Heart left ventricle (tissue), 16 donors: ENCODE measurements around the gene ZNF507. TPM values are rescaled to one million over a fixed set of nuclear protein-coding genes. Genes with fewer than 3 reads are reported as not detected.
"Not testable (repeated sequence)": the region's sequence is repeated elsewhere in the genome, so short reads cannot be mapped to it uniquely, and the experiment has no call there.

ENCODE experiments used
- ATAC-seq, 4 donors: fragments of 200-7000 bp; cut with Tn5 transposase; one replicate each; pipeline ENCODE4 v1.9.1; 2020 to 2022; ENCODE audit warnings: moderate library complexity in 4 of 4, mild to moderate bottlenecking in 3 of 4, moderate number of reproducible peaks in 1 of 4
- DNase-seq, 5 donors: peaks; one replicate each; pipeline ENCODE4 v3.0.0-alpha.2; 2020
- H3K27ac ChIP-seq, 12 donors: fragments of 200-600 bp; sonication (generic) in 4 of 12; one replicate each; pipeline versions ENCODE4 v1.5.0 to v1.8.0; 2016 to 2022; ENCODE audit warnings: mild to moderate bottlenecking in 2 of 12
- H3K27me3 ChIP-seq, 9 donors: fragments of 200-600 bp; sonication (generic) in 2 of 9; one replicate each; pipeline versions ENCODE4 v1.5.1 to v1.8.0; 2016 to 2022; ENCODE audit warnings: mild to moderate bottlenecking in 3 of 9
- H3K36me3 ChIP-seq, 9 donors: fragments of 200-600 bp; sonication (generic) in 2 of 9; one replicate each; pipeline versions ENCODE4 v1.5.0 to v1.8.0; 2018 to 2022; ENCODE audit warnings: mild to moderate bottlenecking in 2 of 9
- H3K4me1 ChIP-seq, 12 donors: fragments of 200-600 bp; sonication (generic) in 4 of 12; one replicate each; pipeline versions ENCODE4 v1.5.0 to v1.8.0; 2016 to 2022; ENCODE audit warnings: mild to moderate bottlenecking in 3 of 12
- H3K4me3 ChIP-seq, 12 donors: fragments of 200-600 bp; sonication (generic) in 4 of 12; one replicate each; pipeline versions ENCODE4 v1.5.0 to v1.8.0; 2017 to 2022; ENCODE audit warnings: mild to moderate bottlenecking in 9 of 12, moderate library complexity in 4 of 12
- H3K9me3 ChIP-seq, 12 donors: fragments of 200-600 bp; sonication (generic) in 4 of 12; one replicate each; pipeline versions ENCODE4 v1.5.0 to v1.8.0; 2016 to 2022; ENCODE audit warnings: mild to moderate bottlenecking in 1 of 12
- CTCF ChIP-seq, 12 donors: fragments of 200-600 bp; sonication (generic) in 4 of 12; IDR thresholded peaks; one replicate each; pipeline versions ENCODE4 v1.5.0 to v1.8.0; 2018 to 2022; ENCODE audit warnings: antibody characterized with exemption in 12 of 12, mild to moderate bottlenecking in 5 of 12
- POLR2A ChIP-seq, 2 donors: fragments of 450-650 bp; IDR thresholded peaks; one replicate each; pipeline ENCODE4 v1.6.1; 2017; ENCODE audit warnings: antibody characterized with exemption in 2 of 2, mild to moderate bottlenecking in 2 of 2, moderate library complexity in 2 of 2
- WGBS, 4 donors: extraction: QIAGEN DNeasy Blood & Tissue Kit in 2 of 4; methylation state at CpG; one replicate each; pipeline versions ENCODE4 v1.1.5 to v1.1.7; 2013 to 2018; 5-methylcytosine and 5-hydroxymethylcytosine counted together
- intact Hi-C, 10 donors: fragments of 100-400 bp; cut with DNase I; formaldehyde crosslinking; loops; one replicate each; pipeline versions ENCODE4 v1.11.1 to v1.14.2; 2022
- polyA plus RNA-seq, 2 donors: library from polyadenylated mRNA; stranded (reverse); fragments of 200-250 nt; gene quantifications; one replicate each; pipeline ENCODE4 v1.2.3, GENCODE V29; 2013
- total RNA-seq, 9 donors: library from RNA; depleted of rRNA in 2 of 9; stranded (reverse); fragments of >200 nt in 2 of 9; fragmentation: NEBNext Ultra II Directional in 3 of 9; extraction: Animal tissue kit (Norgen Biotek cat#: 25700) in 3 of 9; gene quantifications; one replicate each; pipeline versions ENCODE4 v1.1.0 to v1.2.4, GENCODE V29; 2016 to 2023
- donor health status: ischemic (EF 13 %, LVEDD 7.1; RV severe dilation, severe dysfunction).
- donor health status: healthy with polysubstance abuse.
- donor health status: DM: no; HTN: yes; CAD: no.
- donor health status: DM: no; HTN: no; CAD: no.
- donor health status: ischemic (EF 25% LVEDD 6.9; RV normal size, moderate dysfunction).
- donor health status: ischemic (EF 25% LVEDD 5.7; RV mildly dilated, moderate dysfunction).
- donor health status: healthy.
- donor health status: DM: yes; HTN: yes; CAD: no.
- donor health status: ischemic (EF 35%, LVEDD 5.7; RV mildly dilated, moderate dysfunction).
- donor health status: nonischemic (EF 11% LVEDD 7.7; RV severe dilation, severe dysfunction).
- donor health status: DM: yes; HTN: yes; CAD: no.
- donor health status: PGD.
- donor health status: ischemic (EF 29% LVEDD 5.4; RV normal size, mild dysfunction).
- donor health status: nonischemic (EF 23%, LVEDD 6.1; RV moderate dilation, normal function).

Gene ZNF507
- total and polyA plus RNA-seq, 11 donors = 4.2 to 27.3 (median 16.9) TPM

GRCh38 chr19:32422435-32422834 is 77.0 kb downstream of the ZNF507 start:
- no peak for DNase-seq
- 56 to 66% (median 57%) methylated on average over 3 of the region's 3 CpGs for WGBS, 4 donors
- Histone ChIP-seq H3K4me3 (no peak overlapping the region), H3K9me3 (peaks cover 0 to 5% (median 0%) of the 10 kb centered on the region in 12 donors), H3K27me3 (no peaks in the 10 kb centered on the region), H3K27ac (no peak overlapping the region), H3K4me1 (peaks cover 0 to 17% (median 0%) of the 10 kb centered on the region in 12 donors), H3K36me3 (peaks cover 0 to 4% (median under 1%) of the 10 kb centered on the region in 9 donors)
- no peak for TF ChIP-seq CTCF (IDR thresholded peaks at IDR 0.05)
- no peak for TF ChIP-seq POLR2A (IDR thresholded peaks at IDR 0.05)
- ATAC-seq = no peak
- intact Hi-C loops = no loop called here

GRCh38 chr19:32423944-32424343 is 78.5 kb downstream of the ZNF507 start:
- H3K27ac ChIP-seq, intact Hi-C loops, H3K9me3 ChIP-seq, H3K4me3 ChIP-seq, H3K36me3 ChIP-seq, ATAC-seq, H3K27me3 ChIP-seq, DNase-seq: not testable (repeated sequence)
- 94 to 96% (median 95%) methylated on average over 3 of the region's 3 CpGs for WGBS, 4 donors
- peaks cover 0 to 17% (median 0%) of the 10 kb centered on the region in 12 donors for H3K4me1 ChIP-seq

GRCh38 chr19:32427536-32427935 is 82.1 kb downstream of the ZNF507 start:
- Histone ChIP-seq H3K4me3 (no peak overlapping the region), H3K27ac (no peak overlapping the region), H3K27me3 (no peaks in the 10 kb centered on the region), H3K4me1 (no peaks in the 10 kb centered on the region), H3K9me3 (peaks cover 0 to 5% (median 0%) of the 10 kb centered on the region in 12 donors), H3K36me3 (peaks cover 0 to 4% (median 0%) of the 10 kb centered on the region in 9 donors)
- DNase-seq (no peak), ATAC-seq (no peak)
- no peak for TF ChIP-seq CTCF (IDR thresholded peaks at IDR 0.05)
- intact Hi-C loops = no loop called here
- WGBS, 4 donors = 85 to 93% (median 92%) methylated on average over 3 of the region's 3 CpGs

GRCh38 chr19:32436692-32437091 is 91.3 kb downstream of the ZNF507 start:
- Histone ChIP-seq H3K4me3 (no peak overlapping the region), H3K9me3 (no peaks in the 10 kb centered on the region), H3K4me1 (no peaks in the 10 kb centered on the region), H3K27me3 (no peaks in the 10 kb centered on the region), H3K36me3 (peaks cover 0 to 49% (median 20%) of the 10 kb centered on the region in 9 donors), H3K27ac (no peak overlapping the region)
- TF ChIP-seq CTCF (IDR thresholded peaks at IDR 0.05) = no peak
- no peak for TF ChIP-seq POLR2A (IDR thresholded peaks at IDR 0.05)
- ATAC-seq (no peak), DNase-seq (no peak)
- 89 to 92% (median 91%) methylated on average over 6 of the region's 6 CpGs for WGBS, 4 donors
- intact Hi-C loops = no loop called here

- H3K36me3 ChIP-seq = peaks cover 0 to 49% (median 20%) of the 10 kb centered on the region in 9 donors
- TF ChIP-seq POLR2A (IDR thresholded peaks at IDR 0.05) = no peak
- TF ChIP-seq CTCF (IDR thresholded peaks at IDR 0.05) = no peak
- no peak for DNase-seq
- H3K27me3 ChIP-seq = no peaks in the 10 kb centered on the region
- WGBS, 4 donors = 94 to 100% (median 96%) methylated on average over 1 of the region's 1 CpG
- intact Hi-C loops = no loop called here
- no peaks in the 10 kb centered on the region for H3K9me3 ChIP-seq
- no peaks in the 10 kb centered on the region for H3K4me1 ChIP-seq
- no peak overlapping the region for H3K4me3 ChIP-seq
- ATAC-seq = no peak
- H3K27ac ChIP-seq = no peak overlapping the region
Observed at GRCh38 chr19:32437096-32437495, 91.7 kb downstream of the ZNF507 start.
